GM12878 (cell line): Measurements from ENCODE around the gene SLC39A13. TPM values are rescaled to one million over a fixed set of nuclear protein-coding genes. Genes with fewer than 3 reads are reported as not detected.

ENCODE experiments used
- ATAC-seq: fragments of 200-7000 bp; cut with Tn5 transposase; 3 replicates; pipeline ENCODE4 v1.9.1; 2020; ENCODE audit warnings: mild to moderate bottlenecking, moderate library complexity
- BruUV-seq: library from RNA; stranded (reverse); fragments of 400-500 nt; replicated peaks from 2 replicates; lab custom pipeline; 2021; lab: Mats Ljungman, UMichigan
- CTCF ChIA-PET: fragments of 300-600 bp; sonication (Branson Sonifier 250); formaldehyde crosslinking; extraction: SDS; loops from one replicate; lab custom pipeline; 2021; ENCODE audit warnings: inconsistent platforms; lab: Yijun Ruan, JAX
- POLR2A ChIA-PET: fragments of 350-600 bp; formaldehyde crosslinking; extraction: SDS; loops from one replicate; lab custom pipeline; 2021; ENCODE audit warnings: inconsistent platforms; lab: Charles Lee
- RAD21 ChIA-PET: fragments of 300-600 bp; sonication (Branson Sonifier 250); formaldehyde crosslinking; loops from one replicate; lab custom pipeline; 2023; ENCODE audit warnings: antibody characterized with exemption; ENCODE audit not compliant: unreplicated experiment; lab: Charles Lee
- SMC1A ChIA-PET: fragments of 300-600 bp; sonication (Branson Sonifier 250); formaldehyde crosslinking; loops from one replicate; lab custom pipeline; 2023; ENCODE audit not compliant: unreplicated experiment, uncharacterized antibody; lab: Charles Lee
- DNase-seq: peaks from one replicate; pipeline ENCODE4 v3.0.0-alpha.2; 2011; ENCODE audit warnings: low read depth, low spot score
- FAIRE-seq: peaks from 3 replicates; lab custom pipeline; 2011; peaks lifted over from hg19 to GRCh38; lab: Jason Lieb, UNC
- H2AFZ ChIP-seq: 2 replicates; pipeline ENCODE4 v1.6.0; 2011; ENCODE audit warnings: low read depth, low read length, control low read depth; ENCODE audit not compliant: control insufficient read depth
- H3K27ac ChIP-seq: 2 replicates; pipeline ENCODE4 v1.5.1; 2011; ENCODE audit warnings: control low read depth; ENCODE audit not compliant: control insufficient read depth, insufficient read depth
- H3K27me3 ChIP-seq, 2 experiments: replicated peaks in 1 of 2; 2 replicates each; pipeline versions ENCODE4 v1.6.0 to v1.6.1; 2011; ENCODE audit warnings: low read length in 1 of 2; ENCODE audit not compliant: control insufficient read depth in 2 of 2, insufficient read depth in 2 of 2
- H3K36me3 ChIP-seq, 2 experiments: 2 replicates each; pipeline ENCODE4 v1.5.1; 2011; ENCODE audit warnings: low read length in 1 of 2; ENCODE audit not compliant: control insufficient read depth in 2 of 2, insufficient read depth in 2 of 2
- H3K4me1 ChIP-seq: 2 replicates; pipeline ENCODE4 v1.6.1; 2011; ENCODE audit warnings: mild to moderate bottlenecking, low read length, moderate library complexity, mixed read lengths; ENCODE audit not compliant: control insufficient read depth, insufficient read depth
- H3K4me2 ChIP-seq: 2 replicates; pipeline ENCODE4 v1.6.0; 2011; ENCODE audit warnings: control low read depth; ENCODE audit not compliant: control insufficient read depth, insufficient read depth
- H3K4me3 ChIP-seq: fragments of 200-600 bp; sonication (generic); 2 replicates; pipeline ENCODE4 v1.5.1; 2016
- H3K79me2 ChIP-seq: 2 replicates; pipeline ENCODE4 v1.6.0; 2011; ENCODE audit warnings: low read length; ENCODE audit not compliant: control insufficient read depth, insufficient read depth
- H3K9ac ChIP-seq: 2 replicates; pipeline ENCODE4 v1.8.0; 2011; ENCODE audit warnings: low read length, control low read depth, mixed read lengths; ENCODE audit not compliant: control insufficient read depth, insufficient read depth
- H3K9me3 ChIP-seq: replicated peaks from 3 replicates; pipeline ENCODE4 v1.5.1; 2011; ENCODE audit warnings: mild to moderate bottlenecking, low read length; ENCODE audit not compliant: control insufficient read depth, insufficient read depth
- H4K20me1 ChIP-seq: 2 replicates; pipeline ENCODE4 v1.6.0; 2011; ENCODE audit not compliant: control insufficient read depth, insufficient read depth
- POLR2AphosphoS2 ChIP-seq: IDR thresholded peaks from 2 replicates; pipeline ENCODE4 v1.6.1; 2011; ENCODE audit warnings: low read depth, mild to moderate bottlenecking, low read length, improper control_type of control experiment, moderate library complexity
- YY1 ChIP-seq: IDR thresholded peaks from 2 replicates; pipeline ENCODE4 v1.6.1; 2011; ENCODE audit warnings: low read depth, mild to moderate bottlenecking, low read length
- WGBS: methylation state at CpG from one replicate; pipeline ENCODE4 v1.1.6; 2016; ENCODE audit warnings: low lambda C conversion rate; ENCODE audit not compliant: insufficient replicate concordance, insufficient coverage; ENCODE audit errors: missing lambda C conversion rate; 5-methylcytosine and 5-hydroxymethylcytosine counted together
- in situ Hi-C: fragments of 300-500 bp; cut with MboI; formaldehyde crosslinking; loops from 9 replicates; pipeline ENCODE4 v1.14.3; 2018; ENCODE audit warnings: mixed read lengths
- intact Hi-C: fragments of 100-400 bp; cut with micrococcal nuclease; formaldehyde crosslinking; loops from one replicate; pipeline ENCODE4 v1.14.2; 2022; ENCODE audit not compliant: unreplicated experiment
- microRNA-seq: library from miRNA; unstranded; fragments of <30 nt; microRNA quantifications from one replicate; pipeline ENCODE4, GENCODE V29; 2018
- polyA plus RNA-seq, 11 experiments: library from polyadenylated mRNA; depleted of rRNA in 4 of 11; unstranded in 6 of 11; stranded (reverse) in 5 of 11; fragments of >200 nt; fragmentation: Nextera tagmentation in 4 of 11; fragmentation: Illumina TruSeq in 1 of 11; extraction: Ambion mirVana in 4 of 11; extraction: Trizol in 1 of 11; gene quantifications; 1 replicate in 1 of 11; 2 replicates in 10 of 11; pipeline versions ENCODE4 v1.2.1 to v1.2.3, GENCODE V29; 2011 to 2016; ENCODE audit warnings: inconsistent platforms in 2 of 11, missing spikeins in 2 of 11, low read depth in 1 of 11
- small RNA-seq: library from RNA; depleted of rRNA; stranded (forward); fragments of <200 nt; gene quantifications from one replicate; pipeline ENCODE3, GENCODE V24; 2014
- total RNA-seq, 4 experiments: library from RNA; depleted of rRNA in 3 of 4; stranded (reverse); fragments of >200 nt in 3 of 4; fragmentation: Illumina TruSeq in 1 of 4; extraction: Trizol in 1 of 4; gene quantifications; 2 replicates each; pipeline versions ENCODE4 v1.2.1 to v1.2.3, GENCODE V29; 2013 to 2021

Gene SLC39A13
- total and polyA plus RNA-seq, 10 of the 15 experiments (the other 5 are each of a cell fraction or from before 2014, with no cell fraction given), result 0.23 to 19.8 (median 6.3) TPM

- peaks cover 21 to 23% of the 10 kb centered on the region in 2 experiments for H3K36me3 ChIP-seq
These were observed 56.1 kb downstream of the SLC39A13 start for GRCh38 chr11:47464483-47464882.

More at GRCh38 chr11:47464483-47464882, 56.1 kb downstream of the SLC39A13 start:
- no peak for ATAC-seq
- H3K27me3 ChIP-seq, result no peaks in the 10 kb centered on the region
- RAD21 ChIA-PET, result no interaction called here
- 92% methylated on average over 5 of the region's 5 CpGs for WGBS
- H3K4me2 ChIP-seq, result no peak overlapping the region
- TF ChIP-seq POLR2AphosphoS2 (no peak), YY1 (0 out of 2 replicates have a peak, but pooled peaks have one; percentile 32)
- CTCF ChIA-PET, result interaction anchor here (1.2 to 1.6 kb wide), 3 partner anchors 11 to 389 kb away, joined by 3 to 4 read pairs (median 3); no protein-coding TSS in a partner anchor
- SMC1A ChIA-PET, result interaction anchor here (0.7 to 1.3 kb wide), 4 partner anchors 10 to 95 kb away, joined by 3 to 4 read pairs (median 3); no protein-coding TSS in a partner anchor
- H4K20me1 ChIP-seq, result no peaks in the 10 kb centered on the region; the same call in 1 of the 2 replicates
- H3K9ac ChIP-seq, result no peak overlapping the region
- DNase-seq, result no peak
- H2AFZ ChIP-seq, result no peak overlapping the region
- no peak overlapping the region for H3K4me3 ChIP-seq
- POLR2A ChIA-PET, result no interaction called here
- H3K9me3 ChIP-seq, result no peaks in the 10 kb centered on the region
- H3K79me2 ChIP-seq, result no peaks in the 10 kb centered on the region; the same call in 1 of the 2 replicates
- FAIRE-seq, result no peak
- in situ Hi-C loops, result no loop called here
- intact Hi-C loops, result no loop called here
- BruUV-seq, result no TSS peak
- no peaks in the 10 kb centered on the region for H3K4me1 ChIP-seq
- no peak overlapping the region for H3K27ac ChIP-seq

Small RNAs within 50 kb of the gene (microRNA-seq; reads per million reads assigned to microRNA genes)
- gene MIR4487, result not detected

Small RNAs within 50 kb of the gene (small RNA-seq; reads per million reads assigned to genes)
- not detected for gene MIR4487

Other genes with a start within 250 kb of the SLC39A13 start
Only the 7 nearest of the 17 such genes appear.
- gene NR1H3, start 150.6 kb upstream of the SLC39A13 start, total RNA-seq (2014; rRNA removed), result 3.8 and 4.3 TPM in 2 replicates
- gene NR1H3, start 150.6 kb upstream of the SLC39A13 start, total RNA-seq (2014; rRNA removed; fragmentation: Illumina TruSeq; extraction: Trizol), result 2.9 and 3.4 TPM in 2 replicates
- 5.2 TPM in 2 replicates for gene NR1H3, start 150.6 kb upstream of the SLC39A13 start, total RNA-seq (2021)
- gene NR1H3, start 150.6 kb upstream of the SLC39A13 start, polyA plus RNA-seq (2011; rRNA removed), result 4.1 and 6.2 TPM in 2 replicates
- gene NR1H3, start 150.6 kb upstream of the SLC39A13 start, polyA plus RNA-seq (2014; fragmentation: Illumina TruSeq; extraction: Trizol), result 0.27 and 2.6 TPM in 2 replicates
- 1 to 10 TPM; 3.5 to 4.4 TPM for gene NR1H3, start 150.6 kb upstream of the SLC39A13 start, polyA plus RNA-seq (2014; fragmentation: Nextera tagmentation; extraction: Ambion mirVana)
- 4.7 and 4.8 TPM in 2 replicates for gene NR1H3, start 150.6 kb upstream of the SLC39A13 start, polyA plus RNA-seq (2014; rRNA removed)
- 1 to 10 TPM; 5.5 to 8.9 TPM for gene NR1H3, start 150.6 kb upstream of the SLC39A13 start, polyA plus RNA-seq (2016; fragmentation: Nextera tagmentation; extraction: Ambion mirVana)
- 17.1 and 19.2 TPM in 2 replicates for gene MADD, start 138.5 kb upstream of the SLC39A13 start, total RNA-seq (2014; rRNA removed)
- 14.9 and 15.6 TPM in 2 replicates for gene MADD, start 138.5 kb upstream of the SLC39A13 start, total RNA-seq (2014; rRNA removed; fragmentation: Illumina TruSeq; extraction: Trizol)
- 33.8 and 35.3 TPM in 2 replicates for gene MADD, start 138.5 kb upstream of the SLC39A13 start, total RNA-seq (2021)
- gene MADD, start 138.5 kb upstream of the SLC39A13 start, polyA plus RNA-seq (2011; rRNA removed), result 14.4 and 26.5 TPM in 2 replicates
- gene MADD, start 138.5 kb upstream of the SLC39A13 start, polyA plus RNA-seq (2014; fragmentation: Illumina TruSeq; extraction: Trizol), result 16.8 and 22.8 TPM in 2 replicates
- gene MADD, start 138.5 kb upstream of the SLC39A13 start, polyA plus RNA-seq (2014; fragmentation: Nextera tagmentation; extraction: Ambion mirVana), result 1 to 10 TPM in 1 of 2 experiments, under 1 TPM in 1; 0.47 to 1.6 TPM
- 28.0 and 35.4 TPM in 2 replicates for gene MADD, start 138.5 kb upstream of the SLC39A13 start, polyA plus RNA-seq (2014; rRNA removed)
- 10 to 100 TPM; 15.1 to 16.0 TPM for gene MADD, start 138.5 kb upstream of the SLC39A13 start, polyA plus RNA-seq (2016; fragmentation: Nextera tagmentation; extraction: Ambion mirVana)
- gene MYBPC3, start 55.9 kb upstream of the SLC39A13 start, total RNA-seq (2014; rRNA removed), result 0.05 TPM in 1 of 2 replicates, not detected in the other
- not detected in 2 replicates for gene MYBPC3, start 55.9 kb upstream of the SLC39A13 start, total RNA-seq (2014; rRNA removed; fragmentation: Illumina TruSeq; extraction: Trizol)
- not detected in 2 replicates for gene MYBPC3, start 55.9 kb upstream of the SLC39A13 start, total RNA-seq (2021)
- 0.03 TPM in 1 of 2 replicates, not detected in the other for gene MYBPC3, start 55.9 kb upstream of the SLC39A13 start, polyA plus RNA-seq (2011; rRNA removed)
- 0.03 TPM in 1 of 2 replicates, not detected in the other for gene MYBPC3, start 55.9 kb upstream of the SLC39A13 start, polyA plus RNA-seq (2014; fragmentation: Illumina TruSeq; extraction: Trizol)
- not detected for gene MYBPC3, start 55.9 kb upstream of the SLC39A13 start, polyA plus RNA-seq (2014; fragmentation: Nextera tagmentation; extraction: Ambion mirVana)
- 0.06 TPM in 1 of 2 replicates, not detected in the other for gene MYBPC3, start 55.9 kb upstream of the SLC39A13 start, polyA plus RNA-seq (2014; rRNA removed)
- gene MYBPC3, start 55.9 kb upstream of the SLC39A13 start, polyA plus RNA-seq (2016; fragmentation: Nextera tagmentation; extraction: Ambion mirVana), result under 1 TPM in 1 of 2 experiments, not detected in 1; 0.08 TPM
- gene SPI1, start 30.0 kb upstream of the SLC39A13 start, total RNA-seq (2014; rRNA removed), result 19.9 and 25.9 TPM in 2 replicates
- 5.9 and 6.5 TPM in 2 replicates for gene SPI1, start 30.0 kb upstream of the SLC39A13 start, total RNA-seq (2014; rRNA removed; fragmentation: Illumina TruSeq; extraction: Trizol)
- 29.5 and 31.1 TPM in 2 replicates for gene SPI1, start 30.0 kb upstream of the SLC39A13 start, total RNA-seq (2021)
- 3.6 and 10.2 TPM in 2 replicates for gene SPI1, start 30.0 kb upstream of the SLC39A13 start, polyA plus RNA-seq (2011; rRNA removed)
- gene SPI1, start 30.0 kb upstream of the SLC39A13 start, polyA plus RNA-seq (2014; fragmentation: Illumina TruSeq; extraction: Trizol), result 1.3 and 8.8 TPM in 2 replicates
- gene SPI1, start 30.0 kb upstream of the SLC39A13 start, polyA plus RNA-seq (2014; fragmentation: Nextera tagmentation; extraction: Ambion mirVana), result under 1 TPM; 0.05 to 0.08 TPM
- gene SPI1, start 30.0 kb upstream of the SLC39A13 start, polyA plus RNA-seq (2014; rRNA removed), result 24.5 and 30.2 TPM in 2 replicates
- 10 to 100 TPM in 1 of 2 experiments, 1 to 10 TPM in 1; 9.2 to 15.0 TPM for gene SPI1, start 30.0 kb upstream of the SLC39A13 start, polyA plus RNA-seq (2016; fragmentation: Nextera tagmentation; extraction: Ambion mirVana)
- 112 and 114 TPM in 2 replicates for gene PSMC3, start 17.8 kb downstream of the SLC39A13 start, total RNA-seq (2014; rRNA removed)
- gene PSMC3, start 17.8 kb downstream of the SLC39A13 start, total RNA-seq (2014; rRNA removed; fragmentation: Illumina TruSeq; extraction: Trizol), result 180 and 181 TPM in 2 replicates
- gene PSMC3, start 17.8 kb downstream of the SLC39A13 start, total RNA-seq (2021), result 144 and 157 TPM in 2 replicates
- gene PSMC3, start 17.8 kb downstream of the SLC39A13 start, polyA plus RNA-seq (2011; rRNA removed), result 143 and 159 TPM in 2 replicates
- gene PSMC3, start 17.8 kb downstream of the SLC39A13 start, polyA plus RNA-seq (2014; fragmentation: Illumina TruSeq; extraction: Trizol), result 245 and 283 TPM in 2 replicates
- 10 to 100 TPM; 39.5 to 54.3 TPM for gene PSMC3, start 17.8 kb downstream of the SLC39A13 start, polyA plus RNA-seq (2014; fragmentation: Nextera tagmentation; extraction: Ambion mirVana)
- gene PSMC3, start 17.8 kb downstream of the SLC39A13 start, polyA plus RNA-seq (2014; rRNA removed), result 153 TPM in 2 replicates
- gene PSMC3, start 17.8 kb downstream of the SLC39A13 start, polyA plus RNA-seq (2016; fragmentation: Nextera tagmentation; extraction: Ambion mirVana), result 100 to 1,000 TPM; 256 to 289 TPM
- 0.23 and 0.27 TPM in 2 replicates for gene RAPSN, start 40.5 kb downstream of the SLC39A13 start, total RNA-seq (2014; rRNA removed)
- 0.09 and 0.13 TPM in 2 replicates for gene RAPSN, start 40.5 kb downstream of the SLC39A13 start, total RNA-seq (2014; rRNA removed; fragmentation: Illumina TruSeq; extraction: Trizol)
- gene RAPSN, start 40.5 kb downstream of the SLC39A13 start, total RNA-seq (2021), result 0.15 and 0.27 TPM in 2 replicates
- gene RAPSN, start 40.5 kb downstream of the SLC39A13 start, polyA plus RNA-seq (2011; rRNA removed), result 0.08 and 0.09 TPM in 2 replicates
- not detected in 2 replicates for gene RAPSN, start 40.5 kb downstream of the SLC39A13 start, polyA plus RNA-seq (2014; fragmentation: Illumina TruSeq; extraction: Trizol)
- not detected for gene RAPSN, start 40.5 kb downstream of the SLC39A13 start, polyA plus RNA-seq (2014; fragmentation: Nextera tagmentation; extraction: Ambion mirVana)
- 0.28 TPM in 1 of 2 replicates, not detected in the other for gene RAPSN, start 40.5 kb downstream of the SLC39A13 start, polyA plus RNA-seq (2014; rRNA removed)
- gene RAPSN, start 40.5 kb downstream of the SLC39A13 start, polyA plus RNA-seq (2016; fragmentation: Nextera tagmentation; extraction: Ambion mirVana), result not detected
- 78.6 and 82.0 TPM in 2 replicates for gene CELF1, start 144.5 kb downstream of the SLC39A13 start, total RNA-seq (2014; rRNA removed)
- 64.2 and 64.9 TPM in 2 replicates for gene CELF1, start 144.5 kb downstream of the SLC39A13 start, total RNA-seq (2014; rRNA removed; fragmentation: Illumina TruSeq; extraction: Trizol)
- 106 and 108 TPM in 2 replicates for gene CELF1, start 144.5 kb downstream of the SLC39A13 start, total RNA-seq (2021)
- 128 and 130 TPM in 2 replicates for gene CELF1, start 144.5 kb downstream of the SLC39A13 start, polyA plus RNA-seq (2011; rRNA removed)
- gene CELF1, start 144.5 kb downstream of the SLC39A13 start, polyA plus RNA-seq (2014; fragmentation: Illumina TruSeq; extraction: Trizol), result 73.1 and 77.8 TPM in 2 replicates
- 10 to 100 TPM; 35.3 to 41.5 TPM for gene CELF1, start 144.5 kb downstream of the SLC39A13 start, polyA plus RNA-seq (2014; fragmentation: Nextera tagmentation; extraction: Ambion mirVana)
- gene CELF1, start 144.5 kb downstream of the SLC39A13 start, polyA plus RNA-seq (2014; rRNA removed), result 83.8 and 92.9 TPM in 2 replicates
- gene CELF1, start 144.5 kb downstream of the SLC39A13 start, polyA plus RNA-seq (2016; fragmentation: Nextera tagmentation; extraction: Ambion mirVana), result 100 to 1,000 TPM; 108 to 109 TPM